ENCODE measurements around the gene YTHDC1.

Gene YTHDC1

GRCh38 chr4:68271851-68272357 is 78.0 kb downstream of the YTHDC1 start:
- TF ChIP-seq CTCF (IDR thresholded peaks at IDR 0.05; ENCODE audit: low read depth, low read length): peak; percentile 61
- H3K4me3 ChIP-seq (replicated peaks in 1 of 2; ENCODE audit: low read depth in 2 of 2, low read length in 2 of 2): peak overlapping the region; percentile 15 to 25
- peak; percentile 76 to 77 for DNase-seq (ENCODE audit: low read depth in 2 of 2)

GRCh38 chr4:68267433-68267944 is 82.4 kb downstream of the YTHDC1 start:
- peak; percentile 54 to 58 for DNase-seq (ENCODE audit: low read depth in 2 of 2)
- no peak for TF ChIP-seq CTCF (IDR thresholded peaks at IDR 0.05; ENCODE audit: low read depth, low read length)
- H3K4me3 ChIP-seq (replicated peaks in 1 of 2; ENCODE audit: low read depth in 2 of 2, low read length in 2 of 2): no peak overlapping the region

GRCh38 chr4:68264875-68265565 is 84.9 kb downstream of the YTHDC1 start:
- H3K4me3 ChIP-seq (replicated peaks in 1 of 2; ENCODE audit: low read depth in 2 of 2, low read length in 2 of 2): no peak overlapping the region
- no peak for DNase-seq (ENCODE audit: low read depth in 2 of 2)
- no peak for TF ChIP-seq CTCF (IDR thresholded peaks at IDR 0.05; ENCODE audit: low read depth, low read length)
